Ovary (tissue), 3 donors: ENCODE data around the gene SLC6A4.

Source experiments
- CTCF ChIP-seq, 3 donors: fragments of 450-650 bp in 2 of 3; fragments of 200-600 bp in 1 of 3; IDR thresholded peaks; one replicate each; pipeline versions ENCODE4 v1.5.1 to v1.8.0; 2016 to 2022; ENCODE audit warnings: antibody characterized with exemption in 3 of 3, mild to moderate bottlenecking in 1 of 3
- EP300 ChIP-seq: sonication (generic); formaldehyde crosslinking; IDR thresholded peaks from one replicate; pipeline ENCODE4 v1.6.1; 2017; ENCODE audit warnings: antibody characterized with exemption
- POLR2A ChIP-seq: fragments of 450-650 bp; IDR thresholded peaks from one replicate; pipeline ENCODE4 v1.6.1; 2017; ENCODE audit warnings: antibody characterized with exemption, mild to moderate bottlenecking, moderate library complexity
- donor health status: DM: no; HTN: no; CAD: no.

GRCh38 chr17:30210366-30210765, 25.1 kb downstream of the SLC6A4 start:
- TF ChIP-seq POLR2A = no peak
- no peak for TF ChIP-seq CTCF (IDR thresholded peaks at IDR 0.05)
- TF ChIP-seq EP300 = no peak
